ENCODE data around the gene ICAM4.
"Not testable (repeated sequence)": the region's sequence is repeated elsewhere in the genome, so short reads cannot be mapped to it uniquely, and the experiment has no call there.

ICAM4 gene

GRCh38 chr19:10277795-10278589, 8.8 kb upstream of the ICAM4 start:
- no peak for TF ChIP-seq CTCF (IDR thresholded peaks at IDR 0.05; ENCODE audit: extremely low read depth, insufficient read depth, missing control alignments)
- in situ Hi-C loops (cut with MboI; ENCODE audit: low pct_unique_long_range_greater_than_20kb, low sequenced_read_pairs, unreplicated experiment): no loop called here
- no peak for DNase-seq (ENCODE audit: low spot score)

GRCh38 chr19:10278935-10279334, 7.8 kb upstream of the ICAM4 start:
- in situ Hi-C loops (cut with MboI; ENCODE audit: low pct_unique_long_range_greater_than_20kb, low sequenced_read_pairs, unreplicated experiment): no loop called here
- TF ChIP-seq CTCF (IDR thresholded peaks at IDR 0.05; ENCODE audit: extremely low read depth, insufficient read depth, missing control alignments): no peak
- no peak for DNase-seq (ENCODE audit: low spot score)

- in situ Hi-C loops (cut with MboI; ENCODE audit: low pct_unique_long_range_greater_than_20kb, low sequenced_read_pairs, unreplicated experiment): no loop called here
- no peak for DNase-seq (ENCODE audit: low spot score)
- no peak for TF ChIP-seq CTCF (IDR thresholded peaks at IDR 0.05; ENCODE audit: extremely low read depth, insufficient read depth, missing control alignments)
Observed at GRCh38 chr19:10279737-10280442, 6.9 kb upstream of the ICAM4 start.

GRCh38 chr19:10282043-10282442, 4.7 kb upstream of the ICAM4 start:
- in situ Hi-C loops (cut with MboI; ENCODE audit: low pct_unique_long_range_greater_than_20kb, low sequenced_read_pairs, unreplicated experiment); DNase-seq (ENCODE audit: low spot score): not testable (repeated sequence)

GRCh38 chr19:10283301-10284064, 3.3 kb upstream of the ICAM4 start:
- DNase-seq (ENCODE audit: low spot score): no peak
- TF ChIP-seq CTCF (IDR thresholded peaks at IDR 0.05; ENCODE audit: extremely low read depth, insufficient read depth, missing control alignments): no peak
- in situ Hi-C loops (cut with MboI; ENCODE audit: low pct_unique_long_range_greater_than_20kb, low sequenced_read_pairs, unreplicated experiment): no loop called here

- DNase-seq (ENCODE audit: low spot score): no peak
- in situ Hi-C loops (cut with MboI; ENCODE audit: low pct_unique_long_range_greater_than_20kb, low sequenced_read_pairs, unreplicated experiment): no loop called here
- TF ChIP-seq CTCF (IDR thresholded peaks at IDR 0.05; ENCODE audit: extremely low read depth, insufficient read depth, missing control alignments): no peak
Observed at GRCh38 chr19:10284065-10284959, 2.4 kb upstream of the ICAM4 start.
